ENCODE data around the gene UCN3.
A peak's percentile ranks its signal among the peaks of the same experiment; 100 is the strongest.

UCN3 gene, protein sequence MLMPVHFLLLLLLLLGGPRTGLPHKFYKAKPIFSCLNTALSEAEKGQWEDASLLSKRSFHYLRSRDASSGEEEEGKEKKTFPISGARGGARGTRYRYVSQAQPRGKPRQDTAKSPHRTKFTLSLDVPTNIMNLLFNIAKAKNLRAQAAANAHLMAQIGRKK

GRCh38 chr10:5364890-5365338 lies at the start of gene UCN3:
Gene UCN3, plus strand, starts transcription at chr10:5364966. Its CDS starts 8,755 bp downstream, at chr10:5373721.
- no peak for DNase-seq

DNA sequence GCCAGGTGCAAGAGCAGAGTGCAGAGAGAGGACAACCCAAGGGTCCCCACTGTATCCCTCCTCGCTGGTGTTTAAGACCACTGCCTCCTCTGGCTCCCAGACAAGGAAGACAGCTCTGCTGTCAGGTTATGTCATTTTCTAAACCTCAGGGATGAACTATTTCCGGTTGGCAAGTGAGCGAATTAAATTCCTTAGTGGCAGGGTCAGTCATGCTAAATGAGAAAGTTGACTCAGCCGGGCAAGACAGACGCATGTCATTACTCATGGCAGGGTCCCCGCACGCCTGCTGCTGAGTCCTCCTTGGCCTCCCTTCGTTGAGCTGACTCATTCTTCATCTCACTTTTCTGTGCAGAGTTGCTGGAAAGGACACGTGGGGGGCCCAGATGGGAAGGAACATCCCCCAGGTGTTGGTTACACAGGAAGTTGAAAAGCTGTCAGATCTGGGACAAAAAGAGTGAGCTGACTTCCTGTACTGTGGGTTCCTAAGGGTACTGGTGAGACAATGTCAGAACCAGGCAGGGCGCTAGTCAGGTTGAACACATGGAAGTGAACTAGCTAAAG lies 47.1 kb upstream of the UCN3 start:
- peak; percentile 8 for DNase-seq

- no peak for DNase-seq
These were observed 46.6 kb upstream of the UCN3 start for GRCh38 chr10:5318148-5318547.

DNA sequence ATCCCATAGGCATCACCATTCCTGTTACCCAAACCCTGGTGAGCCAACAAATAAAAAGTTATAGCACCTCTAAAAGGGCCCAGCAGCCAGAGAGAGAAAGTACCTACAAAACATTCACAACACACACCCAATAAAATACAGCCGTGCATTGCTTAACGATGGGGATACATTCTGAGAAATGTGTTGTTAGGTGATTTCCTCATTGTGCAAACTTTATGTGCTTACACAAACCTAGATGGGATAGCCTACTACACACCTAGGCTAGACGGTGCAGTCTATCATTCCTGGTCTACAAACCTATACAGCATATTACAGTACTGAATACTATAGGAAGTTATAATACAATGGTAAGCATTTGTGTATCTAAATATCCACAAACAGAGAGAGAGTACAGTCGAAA lies 44.9 kb upstream of the UCN3 start:
- no peak for DNase-seq

DNA sequence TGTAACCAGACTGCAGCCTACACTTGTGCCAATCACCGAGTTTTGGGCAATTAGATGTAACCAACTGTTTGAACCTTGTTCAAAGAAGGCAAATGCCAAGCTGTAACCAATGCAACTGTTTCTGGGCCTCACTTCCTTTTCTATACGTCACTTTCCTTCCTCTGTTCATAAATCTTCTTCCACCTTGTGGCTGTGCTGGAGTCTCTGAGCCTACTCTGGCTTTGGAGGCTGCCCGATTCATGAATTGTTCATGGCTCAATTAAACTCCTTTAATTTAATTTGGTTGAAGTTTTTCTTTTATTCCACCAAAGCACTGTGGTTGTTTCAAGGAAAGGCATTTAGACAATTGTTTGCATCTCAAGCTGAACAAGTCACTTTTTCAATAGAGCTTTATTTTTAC lies 43.5 kb upstream of the UCN3 start:
- no peak for DNase-seq

GRCh38 chr10:5323446-5323845 lies 41.3 kb upstream of the UCN3 start:
- DNase-seq = no peak

DNA sequence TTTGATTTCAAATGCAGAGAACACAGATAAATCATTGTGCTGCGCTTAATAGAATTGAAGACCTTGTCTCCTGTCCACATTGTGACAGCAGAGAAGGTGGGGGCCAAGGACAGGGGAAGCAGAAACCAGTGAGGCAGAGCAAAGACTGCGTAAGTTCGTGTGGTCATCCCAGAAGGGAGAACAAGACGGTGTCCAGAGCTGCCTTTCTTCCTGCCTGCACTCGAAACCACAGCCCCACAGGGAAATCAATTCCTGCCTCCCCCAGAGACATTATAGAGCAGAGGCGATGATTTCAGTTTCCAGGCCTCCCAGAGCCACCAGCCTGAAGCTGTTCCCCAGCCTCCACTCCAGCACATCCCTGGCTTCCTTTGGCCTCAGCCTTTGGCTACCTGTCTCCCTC lies 39.7 kb upstream of the UCN3 start:
- DNase-seq = no peak

DNA sequence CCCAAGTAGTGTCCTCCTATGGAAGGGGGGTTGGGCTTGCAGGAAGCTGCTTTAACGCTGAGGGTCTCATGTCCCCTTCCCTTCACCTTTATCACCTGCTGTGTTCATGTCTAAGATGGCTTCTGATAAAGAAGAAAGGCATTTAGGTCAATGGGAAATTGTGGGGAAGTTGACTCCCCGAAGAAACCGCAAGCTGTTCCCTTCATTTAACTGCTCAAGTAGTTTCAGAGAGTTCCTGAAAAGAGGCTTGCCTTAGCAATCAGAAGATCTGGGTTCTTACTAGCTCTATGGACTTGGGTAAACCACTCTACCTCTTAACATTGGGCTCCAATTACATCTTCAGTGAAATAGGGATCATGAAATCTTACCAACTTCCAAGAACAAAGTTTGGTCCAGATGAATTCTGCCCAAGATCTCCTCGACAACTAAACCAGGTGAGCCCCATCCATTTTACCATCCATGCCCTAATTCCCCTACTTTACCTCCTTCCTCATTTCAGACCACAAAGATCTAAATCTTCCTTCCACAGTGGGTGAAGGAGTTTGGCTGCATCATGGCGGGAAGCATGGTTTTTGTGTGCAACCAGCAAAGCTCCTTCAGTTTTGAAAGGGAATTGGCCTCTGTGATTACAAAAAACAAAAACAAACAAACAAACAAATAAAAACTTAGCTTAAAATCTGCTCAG lies 30.4 kb upstream of the UCN3 start:
- DNase-seq = peak; percentile 10

DNA sequence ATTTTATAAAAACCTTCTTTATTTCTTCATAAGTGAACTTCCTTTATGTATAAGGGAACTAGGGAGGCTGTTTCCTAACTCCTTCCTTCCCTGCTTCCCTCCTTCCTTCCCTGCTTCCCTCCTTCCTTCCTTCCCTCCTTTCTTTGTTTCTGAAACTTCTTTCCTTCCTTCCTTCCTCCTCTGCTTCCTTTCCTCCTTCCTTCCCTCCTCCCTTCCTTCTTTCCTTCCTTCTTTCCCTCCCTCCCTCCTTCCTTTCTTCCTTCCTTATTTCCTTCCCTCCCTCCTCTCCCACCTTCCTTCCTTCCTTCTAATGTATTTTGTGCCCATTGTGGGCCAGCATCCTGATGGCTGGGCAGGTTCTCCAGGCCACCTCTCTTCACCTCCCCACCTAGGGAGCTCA lies 26.8 kb upstream of the UCN3 start:
- no peak for DNase-seq

- DNase-seq = no peak
These were observed 21.7 kb upstream of the UCN3 start for GRCh38 chr10:5343092-5343491.

DNA sequence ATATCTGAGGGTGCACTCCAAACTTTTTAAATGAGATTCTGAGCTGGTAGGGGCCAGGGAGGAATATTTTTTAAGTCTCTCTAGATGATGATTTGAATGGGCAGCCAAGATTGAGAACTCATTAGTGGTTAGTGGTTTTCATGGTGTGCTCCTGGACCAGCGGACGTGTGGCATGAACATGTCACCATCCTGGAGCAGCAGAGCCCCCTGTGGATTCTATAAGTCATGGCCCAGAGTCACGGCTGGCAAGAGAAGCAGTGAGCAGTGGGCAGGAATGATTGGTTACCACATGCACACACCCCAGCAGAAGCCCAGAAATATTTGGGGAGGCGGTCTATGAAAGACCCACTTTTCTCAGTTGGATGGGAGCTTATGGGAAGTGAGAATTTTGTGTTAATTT lies 21.2 kb upstream of the UCN3 start:
- peak; percentile 23 for DNase-seq

DNA sequence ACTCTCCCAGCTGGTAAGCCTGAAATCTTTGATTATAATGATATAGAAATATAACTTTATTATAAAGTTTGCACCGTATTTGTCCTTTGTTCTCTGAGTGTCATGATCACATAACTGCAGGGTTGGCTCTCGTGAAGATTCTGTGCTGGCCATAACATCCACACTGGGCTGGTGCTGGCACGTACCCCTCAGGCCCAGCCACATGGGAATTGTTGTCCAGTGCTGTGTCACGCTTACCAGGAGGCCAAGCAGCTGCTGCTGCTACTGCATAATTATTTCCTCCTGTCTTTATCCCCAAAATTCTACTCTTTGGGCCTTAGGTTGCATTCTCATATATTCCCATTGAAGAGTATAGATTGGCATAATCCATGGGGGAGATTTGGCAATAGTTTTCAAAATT lies 20.8 kb upstream of the UCN3 start:
- DNase-seq = no peak

DNA sequence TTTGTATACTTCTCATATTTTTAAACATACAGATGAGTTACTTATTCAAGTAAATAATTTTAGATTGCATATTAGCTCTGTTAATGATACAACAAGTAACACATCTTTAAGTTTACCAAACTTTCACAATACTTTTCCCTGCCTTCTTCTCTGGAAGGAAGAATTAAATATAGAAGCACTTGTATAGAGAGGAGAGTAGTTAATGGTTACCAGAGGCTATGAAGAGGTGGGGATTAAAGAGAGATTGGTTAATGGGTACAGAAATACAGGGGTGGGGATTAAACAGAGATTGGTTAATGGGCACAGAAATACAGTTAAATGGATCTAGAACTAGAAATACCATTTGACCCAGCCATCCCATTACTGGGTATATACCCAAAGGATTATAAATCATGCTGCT lies 20.0 kb upstream of the UCN3 start:
- DNase-seq = no peak

GRCh38 chr10:5346881-5347280 lies 17.9 kb upstream of the UCN3 start:
- no peak for DNase-seq

DNA sequence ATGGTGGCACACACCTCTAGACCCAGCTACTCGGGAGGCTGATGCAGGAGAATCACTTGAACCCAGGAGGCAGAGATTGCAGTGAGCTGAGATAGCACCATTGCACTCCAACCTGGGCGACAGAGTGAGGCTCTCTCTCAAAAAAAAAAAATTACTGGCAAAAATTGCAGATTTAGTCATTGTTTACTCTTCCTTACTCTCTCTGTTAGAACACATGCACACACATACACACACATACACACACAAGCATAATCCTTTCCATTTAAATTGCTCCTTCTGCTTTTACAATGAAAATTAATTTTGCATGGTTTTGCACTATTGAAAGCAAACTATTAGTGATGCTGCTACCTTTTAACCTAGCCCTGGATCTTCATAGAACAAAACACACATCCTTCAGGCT lies 15.4 kb upstream of the UCN3 start:
- DNase-seq = no peak

GRCh38 chr10:5354068-5354467 lies 10.7 kb upstream of the UCN3 start:
- DNase-seq = no peak

- no peak for DNase-seq
These were observed 9.0 kb upstream of the UCN3 start for GRCh38 chr10:5355594-5356301.

DNA sequence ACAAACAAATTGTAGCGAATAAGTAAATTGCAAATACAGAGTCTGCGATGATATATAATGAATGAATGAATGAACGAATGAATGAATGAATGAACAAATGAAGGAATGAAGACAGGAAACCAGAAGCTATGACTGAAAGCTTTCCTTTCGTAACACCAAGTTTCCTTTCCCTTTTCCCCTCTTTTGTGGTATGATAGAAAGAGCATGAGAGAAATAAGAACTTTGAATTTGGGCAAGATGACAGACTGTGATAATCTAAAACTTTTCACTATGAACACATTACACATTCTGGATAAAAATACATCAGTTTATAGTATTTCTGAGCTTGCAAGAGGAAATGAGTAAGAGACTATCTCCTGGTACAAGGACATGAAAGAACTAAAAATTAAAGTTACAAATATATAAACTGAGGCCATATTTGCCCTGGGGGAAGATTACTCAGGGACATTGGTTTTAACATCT lies 8.4 kb upstream of the UCN3 start:
- no peak for DNase-seq

- no peak for DNase-seq
These were observed 4.3 kb upstream of the UCN3 start for GRCh38 chr10:5360318-5360915.

DNA sequence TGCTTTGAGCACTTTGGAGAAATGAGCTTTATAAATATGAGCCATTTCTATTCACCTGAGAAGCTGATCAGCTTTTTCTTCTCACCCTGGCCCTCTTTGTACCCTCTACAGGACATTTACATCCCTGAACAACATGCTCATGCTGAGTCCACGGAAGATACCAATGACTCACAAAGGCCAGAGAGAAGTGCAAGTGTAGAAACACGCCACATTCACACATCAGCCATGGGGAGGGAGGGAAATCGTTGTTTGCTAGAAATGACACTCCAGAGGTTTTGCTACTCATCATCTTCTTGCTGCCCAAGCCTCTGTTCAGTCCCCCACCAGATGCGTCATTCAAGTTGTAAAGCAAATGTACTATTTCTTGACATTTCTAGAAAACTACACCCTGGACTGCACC lies 2.8 kb upstream of the UCN3 start:
- DNase-seq = no peak

DNA sequence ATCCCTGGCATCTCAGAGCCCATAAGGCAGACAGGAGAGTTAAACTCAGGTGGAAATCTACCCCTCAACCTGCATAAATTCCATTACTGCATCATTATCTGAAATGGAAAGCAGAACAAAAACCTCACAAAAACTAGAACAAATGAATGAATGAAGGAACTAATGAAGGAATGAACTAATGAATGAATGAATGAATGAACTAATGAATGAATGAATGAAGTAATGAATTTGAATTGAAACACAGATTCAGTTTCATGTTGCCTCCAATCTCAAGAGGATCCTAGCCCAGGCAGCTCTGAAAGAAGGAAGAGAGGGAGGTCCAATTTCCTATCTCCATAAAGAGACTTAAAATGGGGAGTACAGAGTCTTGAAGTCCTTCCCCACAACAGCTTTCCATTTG lies 1.9 kb upstream of the UCN3 start:
- no peak for DNase-seq

GRCh38 chr10:5364374-5364773 lies 392 bp upstream of the UCN3 start:
- DNase-seq = no peak

DNA sequence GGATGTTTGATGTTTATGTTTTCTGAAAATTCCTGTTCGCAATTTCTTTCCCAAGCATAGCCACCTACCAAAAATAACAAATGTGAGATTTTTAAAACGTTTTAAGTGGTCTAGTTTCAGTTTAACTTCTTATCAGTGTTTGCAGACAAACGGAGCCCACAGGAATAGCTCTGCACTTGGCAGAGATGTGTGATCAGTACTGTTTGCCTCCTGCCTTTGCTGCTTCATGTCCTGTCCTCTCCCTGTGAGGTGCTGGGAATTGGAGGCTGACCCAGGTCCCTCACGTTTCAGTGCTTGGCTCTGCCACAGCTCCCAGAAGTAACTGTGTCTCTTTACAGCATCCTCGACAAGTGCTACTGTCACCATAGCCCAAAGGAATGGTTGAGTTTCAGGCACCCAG lies 1.2 kb downstream of the UCN3 start:
- DNase-seq = no peak
